Panc1 (cell line): ENCODE data around the gene TIE1. TPM values are rescaled to one million over a fixed set of nuclear protein-coding genes. Genes with fewer than 3 reads are reported as not detected.

Experiments
- ATAC-seq: fragments of 200-7000 bp; cut with Tn5 transposase; 2 replicates; pipeline ENCODE4 v1.9.1; 2020; ENCODE audit warnings: mild to moderate bottlenecking, moderate library complexity
- BruUV-seq: library from RNA; stranded (reverse); fragments of 400-500 nt; replicated peaks from 2 replicates; lab custom pipeline; 2021; lab: Mats Ljungman, UMichigan
- CTCF ChIA-PET: fragments of 300-600 bp; sonication (Branson Sonifier 250); formaldehyde crosslinking; loops from one replicate; lab custom pipeline; 2022; ENCODE audit warnings: antibody characterized with exemption; lab: Charles Lee
- POLR2A ChIA-PET: fragments of 300-600 bp; sonication (Branson Sonifier 250); formaldehyde crosslinking; loops from one replicate; lab custom pipeline; 2022; ENCODE audit warnings: antibody characterized with exemption; lab: Charles Lee
- DNase-seq: peaks from one replicate; pipeline ENCODE4 v3.0.0-alpha.2; 2010; ENCODE audit warnings: low read depth, low spot score
- H3K27ac ChIP-seq: 2 replicates; pipeline ENCODE4 v1.5.1; 2011; ENCODE audit warnings: mild to moderate bottlenecking, low read length, inconsistent platforms
- H3K27me3 ChIP-seq: fragments of 200-500 bp; sonication (Bioruptor generic); 2 replicates; pipeline ENCODE4 v1.6.0; 2014; ENCODE audit warnings: low read length, inconsistent platforms; ENCODE audit not compliant: control insufficient read depth, insufficient read depth
- H3K36me3 ChIP-seq: fragments of 200-500 bp; sonication (Bioruptor generic); 2 replicates; pipeline ENCODE4 v1.5.1; 2014; ENCODE audit warnings: inconsistent platforms, mild to moderate bottlenecking, low read length, moderate library complexity; ENCODE audit not compliant: control insufficient read depth, insufficient read depth
- H3K4me1 ChIP-seq: 2 replicates; pipeline ENCODE4 v1.5.1; 2011; ENCODE audit warnings: inconsistent platforms, mild to moderate bottlenecking, low read length, moderate library complexity; ENCODE audit not compliant: control insufficient read depth, insufficient read depth
- H3K4me3 ChIP-seq, 2 experiments: 2 replicates each; pipeline ENCODE4 v1.5.1; 2011 to 2012; ENCODE audit warnings: low read depth in 2 of 2, low read length in 2 of 2, mild to moderate bottlenecking in 2 of 2, inconsistent platforms in 1 of 2, moderate library complexity in 1 of 2
- H3K9me3 ChIP-seq: fragments of 200-500 bp; sonication (Bioruptor generic); 2 replicates; pipeline ENCODE4 v1.5.1; 2014; ENCODE audit warnings: low read depth, mild to moderate bottlenecking, inconsistent platforms, low read length, moderate library complexity; ENCODE audit not compliant: control insufficient read depth, insufficient read depth
- CTCF ChIP-seq: fragments of 450-650 bp; IDR thresholded peaks from 2 replicates; pipeline ENCODE4 v1.5.1; 2017; ENCODE audit warnings: mild to moderate bottlenecking
- POLR2AphosphoS5 ChIP-seq: IDR thresholded peaks from 2 replicates; pipeline ENCODE4 v1.6.1; 2012; ENCODE audit warnings: mild to moderate bottlenecking, low read depth, low read length, moderate library complexity
- REST ChIP-seq, 2 experiments: IDR thresholded peaks; 2 replicates each; pipeline ENCODE4 v1.6.1; 2011 to 2012; ENCODE audit warnings: low read depth in 2 of 2, control low read depth in 1 of 2, low read length in 1 of 2, mild to moderate bottlenecking in 1 of 2, moderate library complexity in 1 of 2; ENCODE audit not compliant: insufficient read depth in 1 of 2
- SIN3A ChIP-seq: IDR thresholded peaks from 2 replicates; pipeline ENCODE4 v1.6.1; 2012; ENCODE audit warnings: low read depth, mild to moderate bottlenecking, low read length, moderate library complexity, borderline replicate concordance; ENCODE audit not compliant: insufficient read depth
- TCF7L2 ChIP-seq: IDR thresholded peaks from 2 replicates; pipeline ENCODE4 v1.6.1; 2011; ENCODE audit warnings: mild to moderate bottlenecking, low read depth, low read length, inconsistent platforms
- in situ Hi-C: cut with HindIII; loops from 2 replicates; pipeline ENCODE4 v1.10.0; 2016; ENCODE audit warnings: low sequenced_read_pairs, low pct_unique_long_range_greater_than_20kb
- intact Hi-C: fragments of 100-400 bp; cut with micrococcal nuclease; formaldehyde crosslinking; loops from one replicate; pipeline ENCODE4 v1.10.0; 2022; ENCODE audit not compliant: unreplicated experiment
- total RNA-seq: library from RNA; stranded (reverse); gene quantifications from one replicate; pipeline ENCODE4 v1.2.1, GENCODE V29; 2021; ENCODE audit not compliant: unreplicated experiment

TIE1 gene
- total RNA-seq, 1 experiment from 2014 or later: 0.28 TPM

GRCh38 chr1:43313771-43314170 lies 13.0 kb downstream of the TIE1 start:
- intact Hi-C loops: no loop called here

GRCh38 chr1:43314233-43314632 lies 13.5 kb downstream of the TIE1 start:
- CTCF ChIA-PET: no interaction called here
- H3K27me3 ChIP-seq: no peaks in the 10 kb centered on the region
- no peak for ATAC-seq
- BruUV-seq: no TSS peak
- no peaks in the 10 kb centered on the region for H3K4me1 ChIP-seq
- POLR2A ChIA-PET: no interaction called here
- no peak for DNase-seq
- intact Hi-C loops: no loop called here
- TF ChIP-seq TCF7L2 (no peak), REST (IDR thresholded peaks at IDR 0.05; ENCODE audit: insufficient read depth in 1 of 2, low read depth in 2 of 2, low read length in 1 of 2) (no peak), POLR2AphosphoS5 (no peak), SIN3A (no peak)
- no peaks in the 10 kb centered on the region for H3K36me3 ChIP-seq
- H3K9me3 ChIP-seq: no peaks in the 10 kb centered on the region
- in situ Hi-C loops: no loop called here
- H3K27ac ChIP-seq: no peak overlapping the region
- no peak overlapping the region for H3K4me3 ChIP-seq

More at GRCh38 chr1:43313771-43314170, 13.0 kb downstream of the TIE1 start:
- Histone ChIP-seq H3K9me3 (no peaks in the 10 kb centered on the region), H3K27me3 (no peaks in the 10 kb centered on the region), H3K4me3 (no peak overlapping the region), H3K36me3 (no peaks in the 10 kb centered on the region), H3K4me1 (no peaks in the 10 kb centered on the region), H3K27ac (no peak overlapping the region)
- CTCF ChIA-PET: no interaction called here
- DNase-seq (no peak), ATAC-seq (no peak)
- POLR2A ChIA-PET: no interaction called here
- TF ChIP-seq CTCF (no peak), TCF7L2 (no peak), POLR2AphosphoS5 (no peak), REST (IDR thresholded peaks at IDR 0.05; ENCODE audit: insufficient read depth in 1 of 2, low read depth in 2 of 2, low read length in 1 of 2) (no peak), SIN3A (no peak)
- no TSS peak for BruUV-seq
- in situ Hi-C loops: no loop called here
